Measurements from ENCODE around the gene DNLZ.
A peak's percentile ranks its signal among the peaks of the same experiment; 100 is the strongest.

The DNLZ gene

GRCh38 chr9:136326061-136326760 lies 37.3 kb downstream of the DNLZ start:
- TF ChIP-seq EZH2phosphoT487 (IDR thresholded peaks at IDR 0.05; ENCODE audit: low read depth) (no peak), CTCF (IDR thresholded peaks at IDR 0.05; ENCODE audit: low read depth, low read length) (no peak)
- peak overlapping the region; percentile 79; the same call in 1 of the 2 replicates for H3K9ac ChIP-seq (ENCODE audit: low read length)
- H3K79me2 ChIP-seq (ENCODE audit: low read length), result no peaks in the 10 kb centered on the region
- no peak overlapping the region for H3K27ac ChIP-seq (ENCODE audit: low read length)
- peak overlapping the region; percentile 95 for H3K4me2 ChIP-seq (ENCODE audit: low read length)
- no peaks in the 10 kb centered on the region for H3K9me3 ChIP-seq (ENCODE audit: insufficient read depth, low read length)
- H3K4me3 ChIP-seq (ENCODE audit: low read length), result peak overlapping the region; percentile 84
- H3K27me3 ChIP-seq (ENCODE audit: low read depth, low read length), result no peaks in the 10 kb centered on the region
- H3K36me3 ChIP-seq (replicated peaks; ENCODE audit: low read depth, low read length), result no peaks in the 10 kb centered on the region
- H3K4me1 ChIP-seq (ENCODE audit: low read length), result peaks cover 18% of the 10 kb centered on the region; the same call in 1 of the 2 replicates
- no peak overlapping the region for H2AFZ ChIP-seq (ENCODE audit: low read depth, low read length)
- no peaks in the 10 kb centered on the region for H4K20me1 ChIP-seq (ENCODE audit: insufficient read depth, low read length)

- no peak overlapping the region for H3K9ac ChIP-seq (ENCODE audit: low read length)
- H3K27ac ChIP-seq (ENCODE audit: low read length), result no peak overlapping the region
- no peaks in the 10 kb centered on the region for H3K9me3 ChIP-seq (ENCODE audit: insufficient read depth, low read length)
- no peak overlapping the region for H3K4me3 ChIP-seq (ENCODE audit: low read length)
- no peaks in the 10 kb centered on the region for H3K27me3 ChIP-seq (ENCODE audit: low read depth, low read length)
- TF ChIP-seq EZH2phosphoT487 (IDR thresholded peaks at IDR 0.05; ENCODE audit: low read depth), result no peak
- no peak for TF ChIP-seq CTCF (IDR thresholded peaks at IDR 0.05; ENCODE audit: low read depth, low read length)
- no peak overlapping the region for H3K4me2 ChIP-seq (ENCODE audit: low read length)
- peaks cover 18% of the 10 kb centered on the region; the same call in 1 of the 2 replicates for H3K4me1 ChIP-seq (ENCODE audit: low read length)
- no peaks in the 10 kb centered on the region for H4K20me1 ChIP-seq (ENCODE audit: insufficient read depth, low read length)
- H3K36me3 ChIP-seq (replicated peaks; ENCODE audit: low read depth, low read length), result no peaks in the 10 kb centered on the region
- no peak overlapping the region for H2AFZ ChIP-seq (ENCODE audit: low read depth, low read length)
- no peaks in the 10 kb centered on the region for H3K79me2 ChIP-seq (ENCODE audit: low read length)
These were observed 38.2 kb downstream of the DNLZ start for GRCh38 chr9:136325358-136325757.

GRCh38 chr9:136324501-136325300 lies 38.8 kb downstream of the DNLZ start:
- Histone ChIP-seq H3K4me3 (ENCODE audit: low read length) (no peak overlapping the region), H3K4me1 (ENCODE audit: low read length) (peaks cover 18% of the 10 kb centered on the region; the same call in 1 of the 2 replicates), H3K27me3 (ENCODE audit: low read depth, low read length) (no peaks in the 10 kb centered on the region), H3K9me3 (ENCODE audit: insufficient read depth, low read length) (no peaks in the 10 kb centered on the region), H3K9ac (ENCODE audit: low read length) (no peak overlapping the region), H3K27ac (ENCODE audit: low read length) (no peak overlapping the region), H3K79me2 (ENCODE audit: low read length) (no peaks in the 10 kb centered on the region), H3K36me3 (replicated peaks; ENCODE audit: low read depth, low read length) (no peaks in the 10 kb centered on the region), H2AFZ (ENCODE audit: low read depth, low read length) (no peak overlapping the region), H4K20me1 (ENCODE audit: insufficient read depth, low read length) (no peaks in the 10 kb centered on the region), H3K4me2 (ENCODE audit: low read length) (no peak overlapping the region)
- no peak for TF ChIP-seq CTCF (IDR thresholded peaks at IDR 0.05; ENCODE audit: low read depth, low read length)
- no peak for TF ChIP-seq EZH2phosphoT487 (IDR thresholded peaks at IDR 0.05; ENCODE audit: low read depth)

- Histone ChIP-seq H4K20me1 (ENCODE audit: insufficient read depth, low read length) (no peaks in the 10 kb centered on the region), H3K4me1 (ENCODE audit: low read length) (peaks cover 13% of the 10 kb centered on the region; the same call in 1 of the 2 replicates), H3K9ac (ENCODE audit: low read length) (no peak overlapping the region), H3K79me2 (ENCODE audit: low read length) (no peaks in the 10 kb centered on the region), H3K4me2 (ENCODE audit: low read length) (no peak overlapping the region), H3K27me3 (ENCODE audit: low read depth, low read length) (no peaks in the 10 kb centered on the region), H3K9me3 (ENCODE audit: insufficient read depth, low read length) (no peaks in the 10 kb centered on the region), H2AFZ (ENCODE audit: low read depth, low read length) (no peak overlapping the region), H3K27ac (ENCODE audit: low read length) (no peak overlapping the region), H3K36me3 (replicated peaks; ENCODE audit: low read depth, low read length) (no peaks in the 10 kb centered on the region), H3K4me3 (ENCODE audit: low read length) (no peak overlapping the region)
- TF ChIP-seq CTCF (IDR thresholded peaks at IDR 0.05; ENCODE audit: low read depth, low read length) (no peak), EZH2phosphoT487 (IDR thresholded peaks at IDR 0.05; ENCODE audit: low read depth) (no peak)
These were observed 40.2 kb downstream of the DNLZ start for GRCh38 chr9:136323371-136323789.

All from OCI-LY3 (cell line).